GM10266 (cell line): ENCODE data around the gene RASIP1.

Source experiments
- DNase-seq: peaks from one replicate; pipeline ENCODE4 v3.0.0; 2012; ENCODE audit errors: extremely low spot score
- CTCF ChIP-seq: IDR thresholded peaks from 2 replicates; pipeline ENCODE4 v1.5.1; 2012; ENCODE audit warnings: mild to moderate bottlenecking, low read depth; ENCODE audit not compliant: control insufficient read depth, insufficient read depth; ENCODE audit errors: missing control alignments

Gene RASIP1

GRCh38 chr19:48752496-48753365, 12.3 kb upstream of the RASIP1 start, which contains the start of gene FUT1:
Gene FUT1, minus strand, starts transcription at chr19:48752641. Its CDS starts 1,360 bp downstream, at chr19:48751281.
- no peak for DNase-seq
- TF ChIP-seq CTCF, result no peak

- DNase-seq, result no peak
These were observed 11.6 kb upstream of the RASIP1 start for GRCh38 chr19:48751845-48752495.

GRCh38 chr19:48750771-48751504, 10.5 kb upstream of the RASIP1 start:
- no peak for TF ChIP-seq CTCF
- no peak for DNase-seq

More at GRCh38 chr19:48751845-48752495, 11.6 kb upstream of the RASIP1 start:
- TF ChIP-seq CTCF, result no peak

GRCh38 chr19:48750351-48750750, 9.9 kb upstream of the RASIP1 start:
- TF ChIP-seq CTCF, result no peak
- DNase-seq, result no peak

- DNase-seq, result no peak
- no peak for TF ChIP-seq CTCF
These were observed 9.3 kb upstream of the RASIP1 start for GRCh38 chr19:48749571-48750198.

- peak; percentile 77 for DNase-seq
- no peak for TF ChIP-seq CTCF
These were observed 6.5 kb upstream of the RASIP1 start, which contains the start of gene IZUMO1 for GRCh38 chr19:48746738-48747575. Gene IZUMO1, minus strand, starts transcription at chr19:48746909. Its CDS starts 1,050 bp downstream, at chr19:48745859.
